GM18951 (cell line): ENCODE measurements around the gene CENPVL2.
"Not testable (repeated sequence)": the region's sequence is repeated elsewhere in the genome, so short reads cannot be mapped to it uniquely, and the experiment has no call there.

Experiments
- POLR2A ChIP-seq: IDR thresholded peaks from 4 replicates; pipeline ENCODE4 v1.6.1; 2011; ENCODE audit warnings: mild to moderate bottlenecking; ENCODE audit not compliant: insufficient read length, insufficient read depth; ENCODE audit errors: extremely low read depth
- in situ Hi-C: fragments of 300-500 bp; cut with MboI; formaldehyde crosslinking; loops from one replicate; pipeline ENCODE4 v1.12.0; 2022; ENCODE audit warnings: low sequenced_read_pairs, mixed read lengths, inconsistent platforms; ENCODE audit not compliant: unreplicated experiment

Gene CENPVL2

GRCh38 chrX:51682720-51683062 is at the start of gene CENPVL2:
TSS of gene CENPVL2 (minus strand) at chrX:51682831. CDS start at chrX:51682831, 0 bp downstream.
- in situ Hi-C loops: not testable (repeated sequence)

- in situ Hi-C loops: no loop called here
- TF ChIP-seq POLR2A: no peak
These were observed 45.6 kb upstream of the CENPVL2 start for GRCh38 chrX:51728202-51728601.

- in situ Hi-C loops: not testable (repeated sequence)
These were observed 30.5 kb upstream of the CENPVL2 start for GRCh38 chrX:51712943-51713647.

- in situ Hi-C loops: not testable (repeated sequence)
These were observed 27.9 kb upstream of the CENPVL2 start, which contains the start of gene CENPVL1 for GRCh38 chrX:51710277-51711164. TSS of gene CENPVL1 (plus strand) at chrX:51710512. CDS start at chrX:51710512, 0 bp downstream.

- in situ Hi-C loops: no loop called here
- TF ChIP-seq POLR2A: no peak
These were observed 14.8 kb upstream of the CENPVL2 start for GRCh38 chrX:51697397-51697796.

- no peak for TF ChIP-seq POLR2A
- in situ Hi-C loops: no loop called here
These were observed 11.6 kb upstream of the CENPVL2 start for GRCh38 chrX:51694254-51694653.

GRCh38 chrX:51681808-51682719 is 567 bp downstream of the CENPVL2 start:
- in situ Hi-C loops: not testable (repeated sequence)

GRCh38 chrX:51679689-51680433 is 2.8 kb downstream of the CENPVL2 start:
- in situ Hi-C loops: not testable (repeated sequence)

- TF ChIP-seq POLR2A: no peak
- in situ Hi-C loops: no loop called here
These were observed 16.6 kb downstream of the CENPVL2 start for GRCh38 chrX:51665981-51666380.

GRCh38 chrX:51643377-51643776 is 39.3 kb downstream of the CENPVL2 start:
- in situ Hi-C loops: no loop called here
- no peak for TF ChIP-seq POLR2A

- no peak for TF ChIP-seq POLR2A
- in situ Hi-C loops: no loop called here
These were observed 41.1 kb downstream of the CENPVL2 start for GRCh38 chrX:51641421-51642021.

- in situ Hi-C loops: not testable (repeated sequence)
These were observed 46.1 kb downstream of the CENPVL2 start for GRCh38 chrX:51636511-51636910.
